Body of pancreas (tissue), 4 donors: ENCODE data around the gene SHF. TPM values are rescaled to one million over a fixed set of nuclear protein-coding genes. Genes with fewer than 3 reads are reported as not detected.
A peak's percentile ranks its signal among the peaks of the same experiment; 100 is the strongest.

Experiments used
- ATAC-seq: fragments of 150-250 bp; one replicate; pipeline ENCODE4 v1.9.1; 2016
- DNase-seq, 4 donors: peaks; one replicate each; pipeline ENCODE4 v3.0.0-alpha.2; 2019
- H3K27ac ChIP-seq, 4 donors: fragments of 200-600 bp; sonication (generic); 1 replicate in 3 of 4; 2 replicates in 1 of 4; pipeline versions ENCODE4 v1.5.1 to v1.6.1; 2016 to 2019; ENCODE audit warnings: mild to moderate bottlenecking in 1 of 4, mixed read lengths in 1 of 4, moderate library complexity in 1 of 4
- H3K27me3 ChIP-seq, 2 donors: fragments of 200-600 bp; sonication (generic); one replicate each; pipeline ENCODE4 v1.6.0; 2016; ENCODE audit warnings: mild to moderate bottlenecking in 1 of 2
- H3K36me3 ChIP-seq, 2 donors: fragments of 200-600 bp; sonication (generic); replicated peaks in 1 of 2; 2 replicates each; pipeline ENCODE4 v1.5.1; 2016; ENCODE audit warnings: low read depth in 2 of 2; ENCODE audit not compliant: insufficient read depth in 1 of 2
- H3K4me1 ChIP-seq: fragments of 200-600 bp; sonication (generic); one replicate; pipeline ENCODE4 v1.6.0; 2016
- H3K4me3 ChIP-seq, 2 donors: fragments of 200-600 bp; sonication (generic); 1 replicate in 1 of 2; 2 replicates in 1 of 2; pipeline ENCODE4 v1.5.1; 2016 to 2019
- H3K9me3 ChIP-seq, 3 donors: fragments of 200-600 bp; sonication (generic); 1 replicate in 2 of 3; 2 replicates in 1 of 3; pipeline ENCODE4 v1.5.1; 2016
- POLR2A ChIP-seq, 3 donors: fragments of 450-650 bp; IDR thresholded peaks; one replicate each; pipeline ENCODE4 v1.6.1; 2016; ENCODE audit warnings: antibody characterized with exemption in 3 of 3, mild to moderate bottlenecking in 2 of 3
- WGBS, 2 donors: methylation state at CpG; one replicate each; pipeline ENCODE4 v1.1.5; 2017; 5-methylcytosine and 5-hydroxymethylcytosine counted together
- intact Hi-C: fragments of 100-400 bp; cut with DNase I; formaldehyde crosslinking; loops from one replicate; pipeline ENCODE4 v1.15.1; 2023
- total RNA-seq, 2 donors: library from RNA; depleted of rRNA; stranded (reverse); fragments of >200 nt; gene quantifications; one replicate each; pipeline ENCODE4 v1.1.0, GENCODE V29; 2016
- TF ChIP-seq, protein P1 (sequence below), 7 experiments: fragments of 450-650 bp in 4 of 7; fragments of 200-600 bp in 3 of 7; sonication (generic) in 3 of 7; IDR thresholded peaks; one replicate each; pipeline ENCODE4 v1.5.1; 2016 to 2019; ENCODE audit warnings: antibody characterized with exemption in 7 of 7

SHF gene
- total RNA-seq, 2 donors from 2014 or later: 2.0 to 2.9 TPM

DNA sequence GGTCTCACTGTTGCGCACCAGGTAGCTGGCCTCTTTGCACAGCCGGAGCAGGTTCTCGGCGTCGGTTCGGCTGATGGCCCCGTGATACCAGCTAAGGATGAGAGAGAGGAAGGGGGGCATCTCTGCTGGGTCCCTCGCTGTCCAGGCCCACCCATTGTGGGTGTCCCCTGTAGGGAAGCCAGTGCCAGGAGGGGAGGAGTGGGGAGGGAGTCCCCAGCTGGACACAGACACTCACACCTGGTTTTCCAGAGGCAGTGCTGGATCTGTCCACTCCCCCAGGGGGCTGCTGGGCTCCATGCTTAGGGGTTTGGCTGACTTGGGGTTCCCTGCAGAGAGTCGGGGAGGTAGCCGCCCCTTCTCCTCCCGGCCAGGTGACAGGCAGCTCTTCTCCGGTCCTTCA, 15.9 kb downstream of the SHF start:
- Histone ChIP-seq H3K4me1 (peaks cover 7% of the 10 kb centered on the region), H3K27ac (no peak overlapping the region), H3K36me3 (no peaks in the 10 kb centered on the region), H3K27me3 (no peaks in the 10 kb centered on the region), H3K9me3 (no peaks in the 10 kb centered on the region), H3K4me3 (no peak overlapping the region)
- TF ChIP-seq POLR2A (IDR thresholded peaks at IDR 0.05): no peak
- TF ChIP-seq, protein P1, sequence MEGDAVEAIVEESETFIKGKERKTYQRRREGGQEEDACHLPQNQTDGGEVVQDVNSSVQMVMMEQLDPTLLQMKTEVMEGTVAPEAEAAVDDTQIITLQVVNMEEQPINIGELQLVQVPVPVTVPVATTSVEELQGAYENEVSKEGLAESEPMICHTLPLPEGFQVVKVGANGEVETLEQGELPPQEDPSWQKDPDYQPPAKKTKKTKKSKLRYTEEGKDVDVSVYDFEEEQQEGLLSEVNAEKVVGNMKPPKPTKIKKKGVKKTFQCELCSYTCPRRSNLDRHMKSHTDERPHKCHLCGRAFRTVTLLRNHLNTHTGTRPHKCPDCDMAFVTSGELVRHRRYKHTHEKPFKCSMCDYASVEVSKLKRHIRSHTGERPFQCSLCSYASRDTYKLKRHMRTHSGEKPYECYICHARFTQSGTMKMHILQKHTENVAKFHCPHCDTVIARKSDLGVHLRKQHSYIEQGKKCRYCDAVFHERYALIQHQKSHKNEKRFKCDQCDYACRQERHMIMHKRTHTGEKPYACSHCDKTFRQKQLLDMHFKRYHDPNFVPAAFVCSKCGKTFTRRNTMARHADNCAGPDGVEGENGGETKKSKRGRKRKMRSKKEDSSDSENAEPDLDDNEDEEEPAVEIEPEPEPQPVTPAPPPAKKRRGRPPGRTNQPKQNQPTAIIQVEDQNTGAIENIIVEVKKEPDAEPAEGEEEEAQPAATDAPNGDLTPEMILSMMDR (IDR thresholded peaks at IDR 0.05): no peak
- WGBS, 2 donors: 92 to 98% methylated on average over 9 to 12 of the region's 12 CpGs
- DNase-seq: no peak
- no peak for ATAC-seq
- intact Hi-C loops: no loop called here

DNA sequence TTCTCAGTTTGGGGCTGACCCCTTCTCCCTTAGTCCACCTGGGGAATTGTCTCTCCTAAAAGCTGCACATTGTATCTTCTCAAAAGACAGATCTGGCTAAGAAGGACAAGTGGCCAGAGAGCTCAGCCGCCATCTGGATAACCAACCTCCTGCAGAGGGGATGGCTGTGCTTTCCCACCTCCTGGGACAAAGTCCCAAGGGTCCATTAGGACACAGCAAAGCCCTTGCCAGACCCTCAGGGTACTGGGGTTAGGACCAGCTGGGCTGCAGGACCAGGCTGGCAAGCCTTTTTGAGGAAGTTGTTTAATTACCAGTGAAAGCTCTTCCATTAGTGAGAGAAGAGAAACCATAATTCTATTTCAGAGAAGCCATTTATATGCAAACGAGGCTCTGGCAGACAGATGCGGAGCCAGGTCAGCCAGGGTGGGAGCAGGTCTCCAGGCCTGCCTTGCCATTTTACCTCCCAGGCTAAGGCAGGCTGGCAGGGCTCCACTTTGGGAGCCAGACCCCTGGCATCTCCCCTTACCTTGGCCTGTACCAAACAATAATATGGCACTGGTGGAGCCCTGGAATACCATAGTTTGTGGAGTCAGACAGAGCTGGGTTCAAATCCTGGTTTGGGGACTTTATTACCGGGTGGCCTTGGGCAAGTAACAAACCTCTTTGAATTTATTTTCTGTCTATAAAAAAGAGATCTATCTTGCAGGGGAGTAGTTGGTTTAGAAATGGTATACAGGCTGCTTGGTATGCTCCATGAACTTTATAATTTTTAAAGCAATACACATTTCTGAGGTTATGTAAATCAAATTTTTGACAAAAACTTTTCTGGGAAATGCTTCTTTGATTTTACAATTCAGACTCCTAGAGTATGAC, 17.9 kb downstream of the SHF start:
- Histone ChIP-seq H3K4me1 (peaks cover 21% of the 10 kb centered on the region), H3K27ac (no peak overlapping the region), H3K4me3 (no peak overlapping the region), H3K36me3 (no peaks in the 10 kb centered on the region), H3K27me3 (no peaks in the 10 kb centered on the region), H3K9me3 (no peaks in the 10 kb centered on the region)
- no peak for DNase-seq
- WGBS, 2 donors: 81 to 86% methylated on average over 2 to 4 of the region's 4 CpGs
- TF ChIP-seq POLR2A (IDR thresholded peaks at IDR 0.05): no peak
- ATAC-seq: no peak
- intact Hi-C loops: no loop called here

DNA sequence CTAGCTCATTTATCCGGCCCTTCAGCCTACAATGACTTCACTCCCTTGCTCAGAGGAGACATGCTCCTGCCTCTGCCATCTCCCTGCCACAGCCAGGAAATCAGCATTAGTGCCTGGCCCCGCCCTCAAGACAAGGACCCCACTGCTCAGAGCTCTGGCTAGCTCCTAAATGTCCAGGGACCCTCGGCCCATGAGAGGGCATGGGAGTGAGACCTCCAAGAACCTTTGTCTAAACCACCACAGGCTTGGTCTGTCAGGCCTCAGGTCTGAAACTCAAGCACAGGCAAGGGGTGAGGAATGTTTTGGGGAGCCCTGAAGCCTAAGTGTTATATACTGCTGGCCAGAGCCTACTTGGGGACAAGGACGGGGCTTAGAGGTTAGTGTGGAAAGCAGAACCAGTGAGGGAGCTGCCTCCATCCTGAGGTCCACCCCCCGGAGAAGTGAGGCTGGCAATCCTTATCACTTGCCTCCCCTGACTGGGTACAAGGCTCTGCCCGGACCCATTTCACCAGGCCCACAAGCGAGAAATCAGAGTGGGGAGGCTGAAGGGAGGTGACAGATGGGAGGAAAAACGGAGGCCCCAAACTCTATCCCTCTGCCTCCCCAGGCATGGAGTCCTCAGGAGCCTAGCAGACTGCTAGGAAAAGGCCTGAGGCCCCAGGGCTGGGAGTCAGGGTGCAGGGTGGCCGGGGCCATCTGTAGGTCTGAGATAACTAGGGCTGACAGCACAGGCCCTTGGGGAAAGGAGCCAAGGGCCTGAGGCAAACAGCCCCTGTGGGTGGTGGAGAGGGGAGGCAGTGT, 18.8 kb downstream of the SHF start:
- intact Hi-C loops: no loop called here
- 82 to 86% methylated on average over 8 to 9 of the region's 9 CpGs for WGBS, 2 donors
- no peak for TF ChIP-seq POLR2A (IDR thresholded peaks at IDR 0.05)
- TF ChIP-seq, protein P1 (IDR thresholded peaks at IDR 0.05): no peak
- Histone ChIP-seq H3K36me3 (no peaks in the 10 kb centered on the region), H3K27me3 (no peaks in the 10 kb centered on the region), H3K27ac (no peak overlapping the region), H3K4me1 (peaks cover 21% of the 10 kb centered on the region), H3K4me3 (no peak overlapping the region), H3K9me3 (no peaks in the 10 kb centered on the region)
- DNase-seq: no peak
- no peak for ATAC-seq

DNA sequence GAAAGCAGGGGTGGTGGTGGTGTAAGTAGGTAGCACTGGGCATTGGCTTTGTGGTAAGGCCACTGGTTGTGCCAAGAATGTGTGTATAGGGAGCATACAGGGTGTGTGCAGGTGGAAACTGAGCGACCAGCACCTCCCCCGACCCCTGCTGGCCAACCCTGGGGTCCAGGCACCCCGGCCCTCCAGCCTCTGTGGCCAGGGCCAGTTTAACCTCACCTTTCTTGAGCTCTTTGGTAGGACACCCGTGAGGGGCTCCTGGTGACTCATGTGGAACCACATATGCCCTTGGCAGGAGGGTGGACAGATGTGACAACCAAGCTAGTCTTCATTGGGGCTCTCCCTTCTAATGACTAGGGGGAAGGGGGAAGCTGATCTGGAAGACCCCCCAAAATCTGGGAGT, 19.5 kb downstream of the SHF start:
- peaks cover 21% of the 10 kb centered on the region for H3K4me1 ChIP-seq
- H3K27me3 ChIP-seq: no peaks in the 10 kb centered on the region
- TF ChIP-seq, protein P1 (IDR thresholded peaks at IDR 0.05): no peak
- TF ChIP-seq POLR2A (IDR thresholded peaks at IDR 0.05): no peak
- intact Hi-C loops: no loop called here
- no peak for DNase-seq
- 89 to 96% methylated on average over 4 of the region's 4 CpGs for WGBS, 2 donors
- no peak overlapping the region for H3K4me3 ChIP-seq
- no peak for ATAC-seq
- H3K36me3 ChIP-seq: no peaks in the 10 kb centered on the region
- no peaks in the 10 kb centered on the region for H3K9me3 ChIP-seq
- H3K27ac ChIP-seq: peak overlapping the region in 1 of 4 donors; percentile 93

DNA sequence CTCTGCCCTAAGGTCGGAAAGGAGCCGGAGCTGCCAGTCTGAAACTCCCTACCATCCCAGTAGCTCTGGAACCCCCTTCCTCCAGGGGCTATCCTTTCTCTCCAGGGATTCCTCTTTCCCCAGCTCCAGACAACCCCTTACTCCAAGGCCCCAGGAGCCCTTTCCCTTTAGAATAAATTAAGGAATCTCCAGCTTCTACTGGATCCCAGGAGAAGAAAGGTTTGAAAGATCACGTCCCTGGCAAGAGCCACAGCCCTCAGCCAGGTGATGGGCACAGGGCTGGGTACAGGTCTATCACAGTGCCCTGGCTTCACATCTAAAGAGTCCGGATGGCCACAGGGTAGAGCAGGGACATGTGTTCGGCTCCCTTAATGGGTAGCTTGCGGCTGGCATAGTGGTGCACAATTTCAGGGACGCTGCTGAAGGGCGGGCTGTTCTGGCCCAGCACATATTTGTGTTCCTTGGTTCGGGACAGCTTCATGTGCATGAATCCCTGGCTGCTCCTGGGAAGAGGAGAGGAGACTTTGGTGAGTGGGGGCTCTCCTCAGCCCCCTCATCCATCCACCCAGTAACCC, 20.0 kb downstream of the SHF start:
- ATAC-seq: peak; percentile 1
- peak overlapping the region in 1 of 2 donors; percentile 34 for H3K4me3 ChIP-seq
- no peaks in the 10 kb centered on the region for H3K9me3 ChIP-seq
- TF ChIP-seq POLR2A (IDR thresholded peaks at IDR 0.05): no peak
- TF ChIP-seq, protein P1 (IDR thresholded peaks at IDR 0.05): peak in 1 of 7 experiments; percentile 1
- WGBS, 2 donors: 0 to 67% methylated on average over 2 to 9 of the region's 9 CpGs
- H3K4me1 ChIP-seq: peaks cover 27% of the 10 kb centered on the region
- DNase-seq: no peak
- no peaks in the 10 kb centered on the region for H3K27me3 ChIP-seq
- intact Hi-C loops: no loop called here
- H3K36me3 ChIP-seq: no peaks in the 10 kb centered on the region
- H3K27ac ChIP-seq: peak overlapping the region; percentile 63 to 96 (median 94)
